GM23338 (cell line): ENCODE data around the gene ATP9B. TPM values are rescaled to one million over a fixed set of nuclear protein-coding genes. Genes with fewer than 3 reads are reported as not detected.

Source experiments
- ATAC-seq: fragments of 200-7000 bp; cut with Tn5 transposase; 3 replicates; pipeline ENCODE4 v1.9.1; 2020
- DNase-seq: peaks from one replicate; pipeline ENCODE4 v3.0.0-alpha.2; 2015; ENCODE audit warnings: low spot score
- H2AFZ ChIP-seq: fragments of 200-600 bp; sonication (generic); 2 replicates; pipeline ENCODE4 v1.8.0; 2016; ENCODE audit warnings: antibody characterized with exemption, mild to moderate bottlenecking, moderate library complexity
- H3F3A ChIP-seq: fragments of 200-600 bp; sonication (generic); replicated peaks from 2 replicates; pipeline ENCODE4 v1.8.0; 2017; ENCODE audit warnings: antibody characterized with exemption, mixed run types, low read depth
- H3K27ac ChIP-seq: fragments of 200-600 bp; sonication (generic); 2 replicates; pipeline ENCODE4 v1.6.1; 2016; ENCODE audit warnings: low read depth
- H3K27me3 ChIP-seq: fragments of 200-600 bp; sonication (generic); 2 replicates; pipeline ENCODE4 v1.8.0; 2016; ENCODE audit warnings: mild to moderate bottlenecking, mixed run types, moderate library complexity; ENCODE audit not compliant: insufficient read depth
- H3K36me3 ChIP-seq: fragments of 200-600 bp; sonication (generic); 2 replicates; pipeline ENCODE4 v1.8.0; 2016; ENCODE audit warnings: mild to moderate bottlenecking; ENCODE audit not compliant: insufficient read depth
- H3K4me1 ChIP-seq: fragments of 200-600 bp; sonication (generic); 2 replicates; pipeline ENCODE4 v1.8.0; 2016; ENCODE audit warnings: mild to moderate bottlenecking, moderate library complexity; ENCODE audit not compliant: insufficient read depth
- H3K4me2 ChIP-seq: fragments of 200-600 bp; sonication (generic); 2 replicates; pipeline ENCODE4 v1.7.1; 2017; ENCODE audit warnings: mixed run types
- H3K4me3 ChIP-seq: fragments of 200-600 bp; sonication (generic); 2 replicates; pipeline ENCODE4 v1.6.1; 2016; ENCODE audit warnings: mixed run types
- H3K79me2 ChIP-seq: fragments of 200-600 bp; sonication (generic); replicated peaks from 2 replicates; pipeline ENCODE4 v1.8.0; 2017; ENCODE audit warnings: mild to moderate bottlenecking; ENCODE audit not compliant: insufficient read depth
- H3K9me2 ChIP-seq: fragments of 200-600 bp; sonication (generic); 2 replicates; pipeline ENCODE4 v1.8.0; 2017; ENCODE audit not compliant: insufficient read depth
- H4K20me1 ChIP-seq: fragments of 200-600 bp; sonication (generic); replicated peaks from 2 replicates; pipeline ENCODE4 v1.8.0; 2017; ENCODE audit warnings: mild to moderate bottlenecking; ENCODE audit not compliant: insufficient read depth
- H3K27ac Mint-ChIP-seq: 2 replicates; pipeline ENCODE4 v1.8.0; 2020; ENCODE audit warnings: inconsistent platforms, mild to moderate bottlenecking, moderate library complexity, mixed read lengths
- H3K27me3 Mint-ChIP-seq: 3 replicates; pipeline ENCODE4 v1.8.0; 2022; ENCODE audit warnings: low read depth, mild to moderate bottlenecking, moderate library complexity, mixed read lengths, inconsistent platforms; ENCODE audit not compliant: insufficient read depth, poor library complexity
- H3K36me3 Mint-ChIP-seq: 3 replicates; pipeline ENCODE4 v1.8.0; 2021; ENCODE audit warnings: low read depth, mild to moderate bottlenecking, inconsistent platforms, moderate library complexity, mixed read lengths
- H3K4me1 Mint-ChIP-seq: 3 replicates; pipeline ENCODE4 v1.8.0; 2020; ENCODE audit warnings: mild to moderate bottlenecking, inconsistent platforms, mixed read lengths
- H3K4me3 Mint-ChIP-seq: 3 replicates; pipeline ENCODE4 v1.8.0; 2021; ENCODE audit warnings: moderate library complexity, mild to moderate bottlenecking, inconsistent platforms, mixed read lengths
- H3K9me3 Mint-ChIP-seq: 3 replicates; pipeline ENCODE4 v1.8.0; 2020; ENCODE audit warnings: moderate library complexity, mild to moderate bottlenecking, inconsistent platforms, mixed read lengths
- CREB1 ChIP-seq: fragments of 250-450 bp; sonication (Bioruptor Pico); IDR thresholded peaks from 2 replicates; pipeline ENCODE4 v1.5.0; 2020; ENCODE audit warnings: low read depth, mild to moderate bottlenecking, moderate library complexity
- EZH2phosphoT487 ChIP-seq: fragments of 200-600 bp; sonication (generic); IDR thresholded peaks from one replicate; pipeline ENCODE4 v1.8.1; 2018; ENCODE audit warnings: antibody characterized with exemption; ENCODE audit not compliant: unreplicated experiment
- JUNB ChIP-seq: IDR thresholded peaks from one replicate; pipeline ENCODE4 v1.6.1; 2016; ENCODE audit warnings: antibody characterized with exemption; ENCODE audit not compliant: unreplicated experiment
- NANOG ChIP-seq: IDR thresholded peaks from 2 replicates; pipeline ENCODE4 v1.6.1; 2016; ENCODE audit warnings: antibody characterized with exemption, borderline replicate concordance
- ZNF331 ChIP-seq: fragments of 250-450 bp; sonication (Bioruptor Pico); IDR thresholded peaks from 2 replicates; pipeline ENCODE4 v1.5.0; 2020; ENCODE audit warnings: low read depth, mild to moderate bottlenecking, moderate library complexity
- polyA plus RNA-seq: library from polyadenylated mRNA; unstranded; fragments of >200 nt; fragmentation: Nextera tagmentation; extraction: Ambion mirVana; gene quantifications from 2 replicates; pipeline ENCODE4 v1.2.1, GENCODE V29; 2016
- total RNA-seq: library from RNA; depleted of rRNA; stranded (reverse); fragments of >200 nt; shearing (Covaris generic); gene quantifications from 2 replicates; pipeline ENCODE4 v1.2.3, GENCODE V29; 2014
- TF ChIP-seq, protein P1 (sequence below), 2 experiments: fragments of 200-600 bp in 1 of 2; sonication (generic) in 1 of 2; conservative IDR thresholded peaks; 2 replicates each; pipeline versions ENCODE4 v1.5.1 to v1.6.1; 2016 to 2017; ENCODE audit warnings: antibody characterized with exemption in 2 of 2, low read depth in 2 of 2, mild to moderate bottlenecking in 2 of 2, moderate library complexity in 1 of 2
- TF ChIP-seq, protein P2 (sequence below): IDR thresholded peaks from 2 replicates; pipeline ENCODE4 v1.6.1; 2016; ENCODE audit warnings: antibody characterized with exemption

ATP9B gene
- total and polyA plus RNA-seq, 2 experiments from 2014 or later: 14.2 to 25.6 TPM

DNA sequence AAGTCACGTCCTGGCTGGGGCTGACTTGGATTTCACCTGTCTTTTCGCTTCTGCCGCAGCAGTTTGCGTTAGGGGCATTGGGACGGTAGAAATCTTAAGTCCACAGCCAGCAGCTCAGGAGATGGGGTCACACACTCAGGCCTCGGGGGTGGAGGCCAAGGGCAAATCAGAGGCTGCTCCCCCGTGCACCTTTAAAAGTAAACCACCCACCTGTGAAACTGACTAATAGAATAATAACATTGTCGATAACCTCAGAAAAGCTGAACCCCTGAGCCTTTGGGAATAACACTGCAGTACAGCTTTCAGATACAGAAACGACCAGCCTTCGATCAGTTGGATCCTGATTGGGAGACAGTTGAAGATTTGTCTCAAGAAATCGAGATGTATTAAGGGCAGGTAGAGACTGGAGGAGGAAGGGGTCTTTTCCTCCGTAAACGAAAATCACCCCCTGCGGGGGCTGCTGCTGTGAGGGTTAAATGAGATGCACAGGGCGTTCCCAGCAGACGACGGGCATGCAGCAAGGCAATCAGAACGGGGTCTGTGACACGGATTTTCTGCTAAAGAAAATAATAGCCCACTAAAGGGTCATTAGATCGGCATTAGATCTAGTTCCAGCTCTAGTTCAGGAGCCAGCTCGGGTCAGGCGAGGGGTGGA is 310.2 kb downstream of the ATP9B start:
- no peaks in the 10 kb centered on the region for H3K36me3 Mint-ChIP-seq

DNA sequence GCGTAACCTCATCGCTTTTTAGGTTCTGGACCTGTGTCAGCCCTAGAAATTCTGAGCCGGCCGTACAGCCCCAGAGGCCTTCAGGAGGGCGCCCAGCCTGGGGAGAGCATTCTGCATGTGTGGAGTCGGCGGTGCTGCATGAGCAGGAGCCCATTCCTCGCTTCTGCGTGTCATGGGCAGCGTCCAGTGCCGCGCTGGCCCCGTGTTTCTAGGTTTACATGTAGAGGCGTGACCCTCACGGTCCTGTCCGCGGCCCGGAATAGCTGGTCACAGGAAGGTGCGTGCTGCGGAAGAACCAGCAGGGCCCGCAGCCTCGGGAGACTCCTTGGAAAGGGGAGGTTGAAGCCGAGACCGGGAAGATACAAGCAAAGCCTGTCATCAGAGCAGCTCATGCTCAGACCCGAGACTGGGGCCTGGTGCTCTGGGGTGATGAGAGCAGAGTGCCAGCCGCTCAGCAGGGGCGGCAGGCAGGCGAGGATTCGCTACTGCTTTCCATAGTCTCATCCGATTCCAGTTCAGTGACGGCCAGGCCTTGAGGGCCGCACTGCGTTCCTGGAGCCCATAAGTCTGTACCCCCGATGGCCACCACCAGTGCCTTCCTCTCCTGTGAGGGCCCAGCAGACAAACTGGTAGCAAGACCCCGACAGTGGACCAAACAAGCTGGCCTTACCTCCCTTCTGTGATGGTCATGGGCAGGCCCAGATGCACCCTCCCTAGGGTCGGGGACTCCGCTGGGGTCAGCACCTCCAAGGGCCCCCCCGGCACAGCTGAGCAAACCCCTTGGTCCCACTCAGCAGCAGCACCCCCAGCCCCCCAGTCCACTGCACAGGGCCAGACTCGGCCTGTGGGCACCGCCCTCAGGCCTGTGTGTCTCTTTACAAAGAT is 311.0 kb downstream of the ATP9B start:
- H3K4me1 Mint-ChIP-seq: peaks cover 16% of the 10 kb centered on the region; the same call in 2 of the 3 replicates
- no peak overlapping the region for H3K4me2 ChIP-seq
- H3K27me3 ChIP-seq: no peaks in the 10 kb centered on the region
- no peak overlapping the region for H3K4me3 ChIP-seq
- no peaks in the 10 kb centered on the region for H3K9me2 ChIP-seq
- H3K4me1 ChIP-seq: no peaks in the 10 kb centered on the region
- no peak overlapping the region for H3K27ac Mint-ChIP-seq
- no peaks in the 10 kb centered on the region for H4K20me1 ChIP-seq
- ATAC-seq: no peak
- TF ChIP-seq CREB1 (CRISPR knock-in tag) (no peak), EZH2phosphoT487 (no peak)
- no peaks in the 10 kb centered on the region for H3K36me3 Mint-ChIP-seq
- no peaks in the 10 kb centered on the region for H3K9me3 Mint-ChIP-seq
- no peaks in the 10 kb centered on the region for H3K79me2 ChIP-seq
- H3K4me3 Mint-ChIP-seq: no peak overlapping the region
- DNase-seq: no peak
- H3K27ac ChIP-seq: no peak overlapping the region
- 0 out of 2 replicates have a peak, but pooled peaks cover 5% of the 10 kb centered on the region for H3F3A ChIP-seq
- H3K36me3 ChIP-seq: no peaks in the 10 kb centered on the region
- H2AFZ ChIP-seq: no peak overlapping the region
- H3K27me3 Mint-ChIP-seq: peaks cover 11% of the 10 kb centered on the region

More for the DNA sequence above, 310.2 kb downstream of the ATP9B start:
- Histone ChIP-seq H3K4me2 (no peak overlapping the region; the same call in 1 of the 2 replicates), H3K9me2 (no peaks in the 10 kb centered on the region), H2AFZ (no peak overlapping the region), H4K20me1 (no peaks in the 10 kb centered on the region), H3K27me3 (no peaks in the 10 kb centered on the region), H3F3A (0 out of 2 replicates have a peak, but pooled peaks cover 5% of the 10 kb centered on the region), H3K4me1 (no peaks in the 10 kb centered on the region), H3K27ac (no peak overlapping the region), H3K4me3 (no peak overlapping the region), H3K36me3 (no peaks in the 10 kb centered on the region), H3K79me2 (no peaks in the 10 kb centered on the region)
- Mint-ChIP-seq H3K27ac (no peak overlapping the region), H3K9me3 (no peaks in the 10 kb centered on the region), H3K4me1 (peaks cover 16% of the 10 kb centered on the region; the same call in 2 of the 3 replicates), H3K4me3 (peak overlapping the region; percentile 62; the same call in 1 of the 3 replicates), H3K27me3 (peaks cover 11% of the 10 kb centered on the region)
- TF ChIP-seq, protein P1, sequence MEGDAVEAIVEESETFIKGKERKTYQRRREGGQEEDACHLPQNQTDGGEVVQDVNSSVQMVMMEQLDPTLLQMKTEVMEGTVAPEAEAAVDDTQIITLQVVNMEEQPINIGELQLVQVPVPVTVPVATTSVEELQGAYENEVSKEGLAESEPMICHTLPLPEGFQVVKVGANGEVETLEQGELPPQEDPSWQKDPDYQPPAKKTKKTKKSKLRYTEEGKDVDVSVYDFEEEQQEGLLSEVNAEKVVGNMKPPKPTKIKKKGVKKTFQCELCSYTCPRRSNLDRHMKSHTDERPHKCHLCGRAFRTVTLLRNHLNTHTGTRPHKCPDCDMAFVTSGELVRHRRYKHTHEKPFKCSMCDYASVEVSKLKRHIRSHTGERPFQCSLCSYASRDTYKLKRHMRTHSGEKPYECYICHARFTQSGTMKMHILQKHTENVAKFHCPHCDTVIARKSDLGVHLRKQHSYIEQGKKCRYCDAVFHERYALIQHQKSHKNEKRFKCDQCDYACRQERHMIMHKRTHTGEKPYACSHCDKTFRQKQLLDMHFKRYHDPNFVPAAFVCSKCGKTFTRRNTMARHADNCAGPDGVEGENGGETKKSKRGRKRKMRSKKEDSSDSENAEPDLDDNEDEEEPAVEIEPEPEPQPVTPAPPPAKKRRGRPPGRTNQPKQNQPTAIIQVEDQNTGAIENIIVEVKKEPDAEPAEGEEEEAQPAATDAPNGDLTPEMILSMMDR (conservative IDR thresholded peaks at IDR 0.05; ENCODE audit: low read depth in 2 of 2): no peak
- TF ChIP-seq NANOG (no peak), ZNF331 (CRISPR knock-in tag) (no peak), JUNB (no peak), CREB1 (CRISPR knock-in tag) (no peak)
- TF ChIP-seq, protein P2, sequence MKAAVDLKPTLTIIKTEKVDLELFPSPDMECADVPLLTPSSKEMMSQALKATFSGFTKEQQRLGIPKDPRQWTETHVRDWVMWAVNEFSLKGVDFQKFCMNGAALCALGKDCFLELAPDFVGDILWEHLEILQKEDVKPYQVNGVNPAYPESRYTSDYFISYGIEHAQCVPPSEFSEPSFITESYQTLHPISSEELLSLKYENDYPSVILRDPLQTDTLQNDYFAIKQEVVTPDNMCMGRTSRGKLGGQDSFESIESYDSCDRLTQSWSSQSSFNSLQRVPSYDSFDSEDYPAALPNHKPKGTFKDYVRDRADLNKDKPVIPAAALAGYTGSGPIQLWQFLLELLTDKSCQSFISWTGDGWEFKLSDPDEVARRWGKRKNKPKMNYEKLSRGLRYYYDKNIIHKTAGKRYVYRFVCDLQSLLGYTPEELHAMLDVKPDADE: no peak
- DNase-seq (no peak), ATAC-seq (no peak)
